Esophagus (tissue), 2 donors: ENCODE results near the gene CDCP2. TPM values are rescaled to one million over a fixed set of nuclear protein-coding genes. Genes with fewer than 3 reads are reported as not detected.
A peak's percentile ranks its signal among the peaks of the same experiment; 100 is the strongest.
"Not testable (repeated sequence)": the region's sequence is repeated elsewhere in the genome, so short reads cannot be mapped to it uniquely, and the experiment has no call there.

ENCODE experiments used
- H3K27ac ChIP-seq, 2 donors: one replicate each; pipeline ENCODE4 v1.5.1; 2013; ENCODE audit warnings: low read depth in 2 of 2, mild to moderate bottlenecking in 2 of 2, inconsistent platforms in 1 of 2, low read length in 1 of 2, moderate library complexity in 1 of 2
- H3K27me3 ChIP-seq, 2 donors: one replicate each; pipeline ENCODE4 v1.6.1; 2013; ENCODE audit warnings: low read length in 2 of 2, control low read depth in 1 of 2, mild to moderate bottlenecking in 1 of 2; ENCODE audit not compliant: insufficient read depth in 2 of 2, control insufficient read depth in 1 of 2
- H3K36me3 ChIP-seq, 2 donors: one replicate each; pipeline ENCODE4 v1.6.1; 2013; ENCODE audit warnings: low read length in 1 of 2; ENCODE audit not compliant: control insufficient read depth in 2 of 2, insufficient read depth in 2 of 2
- H3K4me1 ChIP-seq, 2 donors: one replicate each; pipeline ENCODE4 v1.6.1; 2013; ENCODE audit warnings: low read length in 1 of 2; ENCODE audit not compliant: control insufficient read depth in 2 of 2, insufficient read depth in 2 of 2
- H3K4me3 ChIP-seq, 2 donors: one replicate each; pipeline ENCODE4 v1.5.1; 2013; ENCODE audit warnings: low read length in 2 of 2, mild to moderate bottlenecking in 2 of 2, low read depth in 1 of 2, moderate library complexity in 1 of 2
- H3K9me3 ChIP-seq, 2 donors: one replicate each; pipeline ENCODE4 v1.6.1; 2013; ENCODE audit warnings: mild to moderate bottlenecking in 2 of 2, low read depth in 1 of 2, low read length in 1 of 2, moderate library complexity in 1 of 2; ENCODE audit not compliant: control insufficient read depth in 2 of 2, insufficient read depth in 1 of 2
- WGBS, 2 donors: extraction: QIAGEN DNeasy Blood & Tissue Kit; methylation state at CpG; one replicate each; pipeline ENCODE4 v1.1.7; 2013; 5-methylcytosine and 5-hydroxymethylcytosine counted together
- polyA plus RNA-seq, 2 donors: library from polyadenylated mRNA; stranded (reverse); fragments of 200-250 nt; gene quantifications; one replicate each; pipeline ENCODE4 v1.2.3, GENCODE V29; 2013
- donor health status: healthy with polysubstance abuse.
- donor health status: Bipolar disorder and iron deficiency.

CDCP2 gene
- polyA plus RNA-seq, 2 donors, result 0.06 TPM; not detected in 1

DNA sequence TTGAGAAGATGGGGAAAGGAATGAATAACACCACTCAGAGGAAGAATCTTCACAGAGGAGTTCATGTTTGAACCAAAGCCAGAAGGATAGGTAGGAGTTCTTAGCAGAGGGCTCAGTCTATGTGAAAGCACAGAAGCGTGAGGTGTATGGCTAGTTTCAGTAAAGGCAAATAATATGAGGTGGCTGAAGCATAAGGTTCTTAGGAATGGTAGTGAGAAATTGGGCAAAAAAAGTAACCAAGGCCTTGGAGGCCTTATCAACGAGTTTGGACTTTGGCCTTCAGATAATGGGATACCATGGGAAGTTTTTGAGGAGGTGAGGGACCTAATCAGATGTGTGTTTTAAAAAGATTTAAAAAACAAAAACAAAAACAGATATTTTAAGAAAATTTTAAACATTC is 52.3 kb downstream of the CDCP2 start:
- no peak overlapping the region for H3K4me3 ChIP-seq
- H3K4me1 ChIP-seq, result no peaks in the 10 kb centered on the region
- peaks cover 0 to 7% of the 10 kb centered on the region in 2 donors for H3K36me3 ChIP-seq
- no peaks in the 10 kb centered on the region for H3K9me3 ChIP-seq
- no peaks in the 10 kb centered on the region for H3K27me3 ChIP-seq
- 66 to 69% methylated on average over 2 of the region's 2 CpGs for WGBS, 2 donors
- H3K27ac ChIP-seq, result no peak overlapping the region

GRCh38 chr1:54099061-54099610 is 53.7 kb downstream of the CDCP2 start:
- Histone ChIP-seq H3K36me3 (peaks cover 0 to 7% of the 10 kb centered on the region in 2 donors), H3K27me3 (no peaks in the 10 kb centered on the region), H3K27ac (no peak overlapping the region), H3K9me3 (no peaks in the 10 kb centered on the region), H3K4me1 (no peaks in the 10 kb centered on the region), H3K4me3 (no peak overlapping the region)
- WGBS, 2 donors, result 82 to 87% methylated on average over 6 of the region's 6 CpGs

DNA sequence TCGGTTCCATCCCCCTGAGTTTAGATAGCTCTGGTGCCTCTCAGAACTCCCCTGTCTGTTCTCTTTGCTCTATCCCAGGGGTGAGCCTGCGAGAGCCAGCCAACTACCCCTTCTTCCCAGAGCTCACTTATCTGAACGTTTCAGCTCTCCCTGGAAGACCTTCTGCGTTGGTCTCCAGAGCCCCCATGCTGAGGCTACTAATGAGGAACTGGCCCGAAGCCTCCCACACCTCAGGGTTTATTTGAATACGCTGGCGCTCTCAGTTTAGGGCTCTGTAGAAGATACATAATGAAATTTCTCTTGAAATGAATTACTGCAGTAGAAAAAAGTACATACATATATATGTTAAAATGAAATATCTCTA is 55.9 kb downstream of the CDCP2 start:
- Histone ChIP-seq H3K4me1 (no peaks in the 10 kb centered on the region), H3K9me3 (no peaks in the 10 kb centered on the region), H3K27ac (no peak overlapping the region), H3K36me3 (peaks cover 0 to 7% of the 10 kb centered on the region in 2 donors), H3K4me3 (no peak overlapping the region), H3K27me3 (no peaks in the 10 kb centered on the region)
- WGBS, 2 donors, result 79 to 83% methylated on average over 7 of the region's 7 CpGs

- H3K4me3 ChIP-seq, result no peak overlapping the region
- WGBS, 2 donors, result 77 to 83% methylated on average over 25 of the region's 25 CpGs
- peak overlapping the region in 1 of 2 donors; percentile 15 for H3K27ac ChIP-seq
- no peaks in the 10 kb centered on the region for H3K27me3 ChIP-seq
- H3K4me1 ChIP-seq, result no peaks in the 10 kb centered on the region
- peaks cover 0 to 7% of the 10 kb centered on the region in 2 donors for H3K36me3 ChIP-seq
- H3K9me3 ChIP-seq, result no peaks in the 10 kb centered on the region
Observed at GRCh38 chr1:54096227-54096876, 56.4 kb downstream of the CDCP2 start.

DNA sequence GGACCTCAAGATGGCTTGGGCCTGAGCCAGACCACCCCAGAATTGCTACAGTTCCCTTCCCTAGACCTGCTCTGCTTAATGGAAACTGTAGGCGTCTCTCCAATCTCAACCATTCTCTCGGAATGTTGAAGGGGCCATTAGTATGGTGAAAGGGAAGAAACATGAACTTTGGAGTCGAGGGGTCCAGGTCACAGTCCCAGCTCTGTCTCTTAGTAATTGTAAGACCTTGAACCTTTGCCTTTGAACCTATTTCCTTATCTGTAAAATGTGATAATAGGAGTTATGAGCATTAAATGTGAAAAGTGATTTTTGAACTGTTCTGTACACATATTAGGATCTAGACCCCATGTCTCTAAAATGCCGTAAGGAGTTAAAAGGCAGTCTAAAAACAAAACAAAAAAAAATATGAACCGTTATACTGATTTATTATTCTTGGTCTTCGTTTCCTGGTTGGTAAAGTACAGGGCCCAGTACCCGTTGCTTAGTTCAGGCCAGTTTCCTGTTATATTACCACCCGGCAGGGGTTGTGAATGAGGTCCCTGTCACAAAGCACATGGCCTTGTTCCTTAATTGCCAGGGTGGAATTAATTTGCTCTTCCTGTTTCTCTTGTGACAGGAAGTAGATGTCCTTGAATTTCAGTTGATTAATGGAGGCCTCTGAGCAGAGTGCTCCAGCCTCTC is 57.1 kb downstream of the CDCP2 start:
- H3K36me3 ChIP-seq, result peaks cover 0 to 7% of the 10 kb centered on the region in 2 donors
- H3K4me1 ChIP-seq, result no peaks in the 10 kb centered on the region
- H3K27me3 ChIP-seq, result no peaks in the 10 kb centered on the region
- H3K27ac ChIP-seq, result no peak overlapping the region
- 60 to 72% methylated on average over 8 of the region's 8 CpGs for WGBS, 2 donors
- H3K4me3 ChIP-seq, result no peak overlapping the region
- no peaks in the 10 kb centered on the region for H3K9me3 ChIP-seq

DNA sequence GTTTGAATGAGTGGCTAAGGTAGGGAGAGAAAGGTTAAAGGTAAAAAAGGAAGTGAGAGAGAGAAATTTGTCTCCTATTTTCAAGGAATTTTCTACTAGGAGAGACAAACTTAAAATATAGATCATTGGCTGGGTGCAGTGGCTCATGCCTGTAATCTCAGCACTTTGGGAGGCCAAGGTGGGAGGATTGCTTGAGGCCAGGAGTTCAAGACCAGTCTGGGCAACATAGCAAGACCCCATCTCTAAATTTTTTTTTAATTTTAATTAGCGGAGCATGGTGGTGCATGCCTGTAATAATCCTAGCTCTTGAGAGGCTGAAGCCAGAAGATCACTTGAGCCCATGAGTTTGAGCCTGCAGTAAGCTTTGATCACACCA is 58.1 kb downstream of the CDCP2 start:
- H3K27me3 ChIP-seq, H3K36me3 ChIP-seq, H3K4me1 ChIP-seq, H3K27ac ChIP-seq, H3K9me3 ChIP-seq, H3K4me3 ChIP-seq: not testable (repeated sequence)
- WGBS, 2 donors, result 56 to 64% methylated on average over 1 of the region's 1 CpG

GRCh38 chr1:54094001-54094729 is 58.6 kb downstream of the CDCP2 start:
- WGBS, 2 donors, result 68 to 86% methylated on average over 4 of the region's 4 CpGs
- H3K27me3 ChIP-seq, result no peaks in the 10 kb centered on the region
- H3K27ac ChIP-seq, result no peak overlapping the region

GRCh38 chr1:54091666-54092065 is 61.1 kb downstream of the CDCP2 start:
- Histone ChIP-seq H3K9me3 (no peaks in the 10 kb centered on the region), H3K27ac (no peak overlapping the region), H3K4me3 (no peak overlapping the region), H3K4me1 (no peaks in the 10 kb centered on the region), H3K27me3 (no peaks in the 10 kb centered on the region), H3K36me3 (peaks cover 0 to 6% of the 10 kb centered on the region in 2 donors)
- WGBS, 2 donors, result 90 to 96% methylated on average over 3 of the region's 3 CpGs

More at GRCh38 chr1:54094001-54094729, 58.6 kb downstream of the CDCP2 start:
- H3K4me1 ChIP-seq, result no peaks in the 10 kb centered on the region
- peaks cover 0 to 7% of the 10 kb centered on the region in 2 donors for H3K36me3 ChIP-seq
- no peak overlapping the region for H3K4me3 ChIP-seq
- H3K9me3 ChIP-seq, result no peaks in the 10 kb centered on the region

DNA sequence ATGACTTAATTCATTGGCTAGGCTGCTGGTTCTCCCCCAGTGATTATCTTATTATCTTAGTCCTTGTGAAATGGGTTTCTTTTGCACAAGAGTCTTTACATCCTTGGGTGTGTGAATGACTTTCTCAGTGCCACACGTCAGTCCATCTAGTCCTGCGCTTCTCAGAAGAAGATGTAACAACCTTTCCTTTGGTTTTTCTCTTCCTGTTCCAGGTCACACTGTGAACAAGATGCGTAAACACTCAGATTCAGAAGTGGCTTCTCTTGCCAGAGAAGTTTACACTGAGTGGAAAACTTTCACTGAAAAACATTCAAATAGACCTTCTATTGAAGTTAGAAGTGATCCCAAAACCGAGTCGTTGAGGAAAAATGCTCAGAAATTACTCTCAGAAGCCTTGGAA is 64.4 kb downstream of the CDCP2 start:
- no peaks in the 10 kb centered on the region for H3K27me3 ChIP-seq
- WGBS, 2 donors, result 92% methylated on average over 5 of the region's 5 CpGs
- H3K9me3 ChIP-seq, result no peaks in the 10 kb centered on the region
- H3K4me3 ChIP-seq, result no peak overlapping the region
- H3K27ac ChIP-seq, result no peak overlapping the region
- no peaks in the 10 kb centered on the region for H3K4me1 ChIP-seq
- H3K36me3 ChIP-seq, result peaks cover 0 to 2% of the 10 kb centered on the region in 2 donors
